ENCODE measurements around the gene GP1BB.

The GP1BB gene

GRCh38 chr22:19767427-19768341 is 44.3 kb downstream of the GP1BB start:
- DNase-seq: no peak

GRCh38 chr22:19769393-19769715 is 46.0 kb downstream of the GP1BB start:
- DNase-seq: no peak

GRCh38 chr22:19770349-19771220 is 47.2 kb downstream of the GP1BB start:
- DNase-seq: no peak

GRCh38 chr22:19772422-19772672 is 49.0 kb downstream of the GP1BB start:
- no peak for DNase-seq

- no peak for DNase-seq
Measured at GRCh38 chr22:19772673-19773469, 49.5 kb downstream of the GP1BB start.

GRCh38 chr22:19773470-19774040 is 50.2 kb downstream of the GP1BB start:
- DNase-seq: no peak
